HuH-7 (cell line): ENCODE data around the gene KLHDC7B.
A peak's percentile ranks its signal among the peaks of the same experiment; 100 is the strongest.
"Not testable (repeated sequence)": the region's sequence is repeated elsewhere in the genome, so short reads cannot be mapped to it uniquely, and the experiment has no call there.

Experiments
- DNase-seq: peaks from one replicate; pipeline ENCODE4 v3.0.0; 2011; ENCODE audit warnings: low spot score

The KLHDC7B gene

DNA sequence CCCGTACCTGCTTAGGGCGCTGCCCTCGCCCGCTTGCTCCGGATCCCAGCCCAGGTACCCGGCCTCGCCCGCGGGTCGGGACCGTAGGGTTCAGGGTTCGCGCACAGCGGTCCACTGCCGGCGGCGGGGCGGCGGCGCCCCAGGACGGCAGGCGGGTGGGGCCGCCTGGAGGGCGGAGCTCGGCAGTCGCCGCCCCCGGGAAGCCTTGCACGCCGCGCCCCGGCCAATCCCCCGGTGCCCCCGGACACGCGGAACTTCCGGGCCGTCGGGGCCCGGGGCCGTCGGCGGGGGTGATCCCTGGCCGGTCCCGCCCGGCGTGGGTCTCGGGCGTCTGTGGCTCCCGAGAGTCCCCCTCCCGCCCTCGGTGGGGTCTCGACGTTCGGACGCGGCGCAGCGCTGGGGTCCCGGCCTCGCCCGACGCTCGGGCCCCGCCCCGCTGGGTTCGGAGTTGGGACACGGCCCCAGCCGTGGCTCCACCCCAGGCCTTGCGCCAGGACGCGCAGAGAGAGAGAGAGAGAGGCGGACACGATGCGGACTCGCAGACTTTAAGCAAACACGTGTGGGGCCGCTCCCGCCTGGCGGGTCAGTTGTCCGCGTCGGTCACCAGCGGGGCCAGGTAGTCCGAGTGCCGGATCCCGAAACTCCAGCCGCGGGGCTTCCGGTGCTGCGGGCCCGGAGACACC, 15.7 kb upstream of the KLHDC7B start, which contains the start of gene TYMP:
TYMP (minus strand) TSS at position 116 of the 683 bp plus-strand sequence. CDS start 303 bp downstream, outside the sequence.
- no peak for DNase-seq

DNA sequence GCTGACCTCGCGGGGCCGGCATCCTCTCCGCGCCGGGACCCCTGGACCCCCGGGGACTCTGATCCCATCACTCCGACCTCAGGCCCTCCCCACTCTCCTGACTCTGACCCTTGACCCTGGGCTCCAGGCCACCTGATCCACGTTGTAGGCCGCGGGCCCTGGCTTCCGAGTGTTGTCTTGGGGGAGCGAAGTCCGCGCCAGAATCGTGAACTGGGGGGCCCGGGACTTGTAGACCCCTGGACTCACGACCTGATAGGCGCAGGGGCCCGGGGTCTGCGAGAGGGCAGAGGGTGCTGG, 15.2 kb upstream of the KLHDC7B start:
- DNase-seq, result no peak

- DNase-seq, result no peak
Observed at GRCh38 chr22:50530877-50531545, 14.7 kb upstream of the KLHDC7B start.

- DNase-seq, result no peak
Observed at GRCh38 chr22:50531546-50531961, 14.1 kb upstream of the KLHDC7B start.

DNA sequence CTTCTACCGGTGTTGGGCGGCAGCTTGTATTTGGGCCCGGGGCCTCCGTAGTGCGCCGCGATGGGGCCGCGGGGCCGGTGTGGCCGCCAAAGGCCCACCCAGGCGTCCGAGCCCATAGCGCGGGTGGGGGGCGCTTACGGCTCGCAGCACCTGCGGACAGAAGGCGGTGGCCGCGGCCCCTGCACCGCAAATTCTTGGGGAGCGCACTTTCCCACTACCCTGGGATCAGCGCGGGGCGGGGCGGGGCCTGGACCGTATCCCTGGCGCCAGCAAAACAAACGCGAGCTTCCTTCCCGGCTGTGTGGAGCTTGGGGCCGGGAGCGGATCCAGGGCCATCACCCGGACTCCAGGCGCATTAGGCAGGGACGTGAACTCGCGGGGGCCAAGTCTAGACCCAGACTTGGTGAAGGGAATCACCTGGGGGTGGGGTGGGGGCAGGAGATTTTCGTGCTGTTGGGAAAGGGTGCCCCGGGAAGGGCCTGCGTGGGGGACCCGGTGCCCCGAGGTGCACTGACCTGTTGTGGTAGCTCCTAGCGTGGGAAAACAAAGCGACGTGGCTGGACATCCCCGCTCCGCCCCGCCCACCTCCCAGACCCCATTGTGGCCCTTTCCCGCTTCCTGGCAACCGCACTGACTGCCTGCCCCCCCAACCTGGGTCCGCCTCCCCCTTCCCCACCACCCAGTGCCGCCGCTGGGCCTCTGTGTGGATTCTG, 13.6 kb upstream of the KLHDC7B start:
- peak; percentile 79 for DNase-seq

- DNase-seq, result no peak
Observed at GRCh38 chr22:50532824-50533796, 12.6 kb upstream of the KLHDC7B start.

DNA sequence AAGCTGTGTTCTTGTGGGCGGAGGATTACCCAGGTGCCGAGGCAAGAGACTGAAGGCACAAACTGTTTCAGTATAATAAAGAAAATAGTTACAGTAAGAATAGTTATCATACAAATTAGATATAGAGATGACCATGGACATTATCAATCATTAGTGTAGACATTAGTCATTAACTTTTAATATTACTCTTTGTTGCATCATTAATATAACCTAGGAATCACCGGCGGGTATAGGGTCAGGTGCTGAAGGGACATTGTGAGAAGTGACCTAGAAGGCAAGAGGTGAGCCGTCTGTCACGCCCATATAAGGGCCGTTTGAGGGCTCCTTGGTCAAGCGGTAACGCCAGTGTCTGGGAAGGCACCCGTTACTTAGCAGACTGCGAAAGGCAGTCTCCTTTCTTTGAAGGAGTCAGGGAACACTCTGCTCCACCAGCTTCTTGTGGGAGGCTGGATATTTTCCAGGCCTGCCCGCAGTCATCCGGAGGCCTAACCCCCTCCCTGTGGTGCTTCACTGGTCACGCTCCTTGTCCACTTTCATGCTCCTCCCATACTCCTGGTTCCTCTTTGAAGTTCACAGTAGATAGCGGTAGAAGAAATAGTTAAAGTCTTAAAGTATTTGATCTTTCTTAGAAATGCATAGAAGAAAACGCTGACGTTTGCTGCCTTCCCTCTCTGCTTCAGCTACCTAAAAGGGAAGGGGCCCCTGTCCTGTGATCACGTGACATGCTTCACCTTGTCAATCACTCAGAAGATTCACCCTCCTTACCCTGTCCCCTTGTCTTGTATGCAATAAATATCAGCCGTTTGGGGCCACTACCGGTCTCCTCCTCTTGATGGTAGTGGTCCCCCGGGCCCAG, 11.6 kb upstream of the KLHDC7B start:
- DNase-seq, result not testable (repeated sequence)

GRCh38 chr22:50535113-50535512, 10.6 kb upstream of the KLHDC7B start:
- DNase-seq, result no peak

DNA sequence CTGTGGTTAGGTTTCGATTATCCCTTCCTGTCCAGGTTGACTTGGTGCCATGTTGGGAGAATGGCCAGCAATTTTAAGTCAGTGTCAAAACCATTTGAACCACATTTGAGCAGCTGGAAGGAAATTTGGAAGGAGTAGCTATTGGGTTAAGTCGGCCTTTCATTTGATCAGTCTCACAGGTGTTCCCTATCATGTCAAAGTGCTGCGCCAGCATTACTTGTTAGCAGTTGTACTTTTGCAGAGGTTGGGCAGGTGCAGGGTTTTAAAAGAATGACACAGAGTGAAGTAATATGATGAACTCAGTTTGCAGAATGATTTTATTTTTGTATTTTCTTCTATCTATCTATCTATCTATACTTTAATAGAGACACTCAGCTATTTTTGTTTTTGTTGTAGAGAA, 9.5 kb upstream of the KLHDC7B start:
- no peak for DNase-seq

DNA sequence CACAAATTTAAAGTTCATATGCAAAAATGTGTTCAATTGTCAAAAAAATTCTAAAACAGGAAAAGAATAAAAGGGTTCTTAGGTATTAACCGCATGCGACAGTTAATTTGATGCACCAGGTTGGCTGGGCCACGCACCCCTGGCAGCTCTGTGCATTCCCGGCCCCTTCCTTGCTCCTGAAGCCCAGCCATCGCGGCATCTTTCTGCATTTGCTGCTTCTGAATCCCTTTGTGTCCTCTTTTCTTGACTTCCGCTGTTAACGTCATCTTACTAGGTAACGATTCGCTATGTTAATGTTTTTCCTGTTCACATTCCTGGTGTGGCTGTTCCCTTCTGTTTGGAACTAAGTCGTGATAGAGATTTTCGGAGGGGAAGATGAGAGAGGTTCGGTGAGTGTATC, 7.9 kb upstream of the KLHDC7B start:
- DNase-seq, result no peak

DNA sequence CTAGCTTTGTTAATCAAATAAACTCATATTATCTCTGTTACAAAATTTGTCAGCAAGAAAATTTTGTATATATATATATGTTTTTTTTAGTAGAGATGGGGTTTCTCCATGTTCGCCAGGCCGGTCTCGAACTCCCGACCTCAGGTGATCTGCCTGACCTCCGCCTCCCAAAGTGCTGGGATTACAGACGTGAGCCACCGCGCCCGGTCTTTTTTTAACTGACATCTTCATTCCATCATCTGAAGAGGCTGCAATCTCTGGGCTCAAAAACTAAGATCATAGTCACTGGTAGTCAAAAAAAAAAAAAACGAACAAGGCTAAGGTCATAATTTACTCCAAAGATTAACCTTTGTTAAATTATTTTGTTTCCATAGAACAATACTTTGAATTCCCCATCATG, 5.3 kb upstream of the KLHDC7B start:
- no peak for DNase-seq

GRCh38 chr22:50541667-50542026, 4.1 kb upstream of the KLHDC7B start:
- DNase-seq, result not testable (repeated sequence)

DNA sequence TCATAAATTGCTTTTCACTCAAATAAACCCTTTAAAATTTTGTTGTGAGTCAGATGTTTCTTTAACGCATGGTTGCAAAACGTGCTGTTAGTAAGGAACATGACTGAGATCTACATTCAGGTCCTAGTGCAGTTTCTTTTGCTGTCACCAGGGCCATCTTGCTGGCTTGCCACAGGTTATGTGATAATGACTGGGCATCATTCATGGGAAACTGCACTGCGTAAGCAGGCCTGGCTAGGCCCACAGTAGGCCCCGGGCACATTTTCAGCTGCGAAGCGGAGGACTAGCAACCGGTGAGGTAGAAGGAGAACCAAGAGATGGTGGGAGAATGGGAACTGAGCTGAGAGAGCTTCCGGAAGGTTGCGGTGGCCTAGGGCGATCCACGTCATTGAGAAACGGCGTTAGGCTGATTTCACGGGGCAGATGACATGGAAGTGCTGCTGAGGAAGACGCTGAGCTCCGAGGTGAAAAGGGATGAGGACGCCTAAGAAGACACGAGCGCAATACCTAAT, 3.2 kb upstream of the KLHDC7B start:
- no peak for DNase-seq

DNA sequence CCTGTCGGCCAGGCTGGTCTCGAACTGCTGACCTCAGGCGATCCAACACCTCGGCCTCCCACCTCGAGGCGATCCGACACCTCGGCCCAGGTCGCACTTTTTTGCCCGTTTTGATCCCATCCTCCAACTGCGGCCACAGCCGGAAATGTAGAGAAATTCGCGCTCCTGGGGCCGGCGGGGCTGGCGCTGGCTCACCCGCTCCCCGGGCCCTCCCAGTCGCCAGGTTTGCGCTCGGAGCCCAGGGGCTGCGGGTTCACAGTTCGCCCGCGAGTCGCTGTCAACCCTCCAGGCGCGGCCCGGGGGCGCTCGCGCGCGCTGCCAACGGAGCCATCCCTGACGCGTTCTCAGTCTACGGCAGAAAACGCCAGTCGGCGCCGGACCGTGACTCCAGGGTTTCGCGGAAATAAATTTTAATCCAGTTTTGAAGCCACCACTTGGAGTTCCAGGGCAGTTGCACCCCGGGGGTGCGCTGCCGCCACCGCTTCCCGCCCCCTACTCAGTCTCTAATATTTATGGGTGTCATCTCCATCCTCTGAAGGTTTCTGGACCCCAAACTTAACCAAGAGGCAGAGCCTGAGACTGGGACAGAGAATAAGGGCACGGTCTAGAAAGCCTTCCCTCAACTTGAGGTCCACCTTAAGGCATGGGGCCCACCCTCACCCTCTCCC, 1.5 kb upstream of the KLHDC7B start:
- DNase-seq, result peak; percentile 94

DNA sequence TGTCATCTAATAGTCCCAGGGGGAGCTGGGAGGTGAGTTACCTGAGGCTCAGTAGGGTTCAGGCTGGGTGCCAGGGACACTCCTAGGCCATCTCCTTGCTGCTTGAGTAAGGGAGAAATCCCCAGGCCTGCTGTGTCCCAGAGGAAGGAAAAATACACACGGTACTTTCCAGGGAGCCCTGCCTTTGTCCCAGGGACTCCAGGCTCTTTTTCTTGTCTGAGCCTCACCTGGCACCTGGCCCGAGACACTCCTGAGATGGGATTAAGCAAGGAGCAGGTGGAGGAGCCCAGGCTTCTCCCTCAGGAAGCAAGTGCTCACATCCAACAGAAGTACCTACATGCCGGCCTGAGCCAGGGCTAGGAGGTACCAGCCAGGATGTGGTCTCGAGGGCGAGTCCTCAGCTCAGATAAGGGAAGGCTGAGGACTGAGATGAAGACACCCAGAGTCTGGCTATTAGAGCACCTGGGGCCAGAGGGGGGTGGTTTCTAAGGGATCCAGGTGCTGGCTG, 899 bp upstream of the KLHDC7B start:
- no peak for DNase-seq

GRCh38 chr22:50546326-50547262, 895 bp downstream of the KLHDC7B start:
- no peak for DNase-seq

- DNase-seq, result no peak
Observed at GRCh38 chr22:50547263-50547985, 1.7 kb downstream of the KLHDC7B start.
